ENCODE measurements around the gene BAZ2B. TPM values are rescaled to one million over a fixed set of nuclear protein-coding genes. Genes with fewer than 3 reads are reported as not detected.

Gene BAZ2B
- total RNA-seq, 1 donor from 2014 or later = 101 TPM

DNA sequence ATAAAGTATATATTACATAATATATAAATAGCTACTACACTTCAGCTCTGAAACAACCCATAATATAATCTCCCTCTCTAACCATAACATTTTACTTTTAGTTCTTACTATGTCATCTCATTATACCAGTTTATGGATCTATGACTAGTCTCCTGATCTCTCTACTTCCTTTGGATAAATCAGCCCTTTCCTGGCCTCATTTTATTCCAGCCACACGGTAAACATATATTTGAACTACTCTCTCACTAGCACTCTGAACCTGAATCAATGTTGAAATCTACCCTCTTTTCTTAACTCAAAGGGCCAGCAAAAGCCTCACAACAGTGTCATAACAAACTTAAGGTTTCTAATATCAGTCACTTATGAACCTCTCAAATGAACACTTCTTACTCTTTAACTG lies 62.6 kb downstream of the BAZ2B start:
- Histone ChIP-seq H3K4me2 (no peak overlapping the region), H3K4me3 (no peak overlapping the region), H3K27ac (peak overlapping the region; percentile 31), H3K79me2 (ENCODE audit: low read depth) (peaks cover 35% of the 10 kb centered on the region), H3K36me3 (no peaks in the 10 kb centered on the region), H3K27me3 (no peaks in the 10 kb centered on the region), H4K20me1 (ENCODE audit: low read depth) (peaks cover 17% of the 10 kb centered on the region), H2AFZ (replicated peaks) (no peak overlapping the region), H3F3A (ENCODE audit: low read depth) (peaks cover 3% of the 10 kb centered on the region), H3K4me1 (no peaks in the 10 kb centered on the region), H3K9ac (no peak overlapping the region), H3K9me3 (ENCODE audit: low read depth) (no peaks in the 10 kb centered on the region)
- Mint-ChIP-seq H3K4me1 (no peaks in the 10 kb centered on the region), H3K27ac (no peak overlapping the region), H3K9me3 (no peaks in the 10 kb centered on the region), H3K4me3 (no peak overlapping the region), H3K27me3 (ENCODE audit: insufficient read depth, low read depth) (no peaks in the 10 kb centered on the region), H3K36me3 (peaks cover 13% of the 10 kb centered on the region)
- no peak for DNase-seq (ENCODE audit: low spot score)
- TF ChIP-seq, protein P1, sequence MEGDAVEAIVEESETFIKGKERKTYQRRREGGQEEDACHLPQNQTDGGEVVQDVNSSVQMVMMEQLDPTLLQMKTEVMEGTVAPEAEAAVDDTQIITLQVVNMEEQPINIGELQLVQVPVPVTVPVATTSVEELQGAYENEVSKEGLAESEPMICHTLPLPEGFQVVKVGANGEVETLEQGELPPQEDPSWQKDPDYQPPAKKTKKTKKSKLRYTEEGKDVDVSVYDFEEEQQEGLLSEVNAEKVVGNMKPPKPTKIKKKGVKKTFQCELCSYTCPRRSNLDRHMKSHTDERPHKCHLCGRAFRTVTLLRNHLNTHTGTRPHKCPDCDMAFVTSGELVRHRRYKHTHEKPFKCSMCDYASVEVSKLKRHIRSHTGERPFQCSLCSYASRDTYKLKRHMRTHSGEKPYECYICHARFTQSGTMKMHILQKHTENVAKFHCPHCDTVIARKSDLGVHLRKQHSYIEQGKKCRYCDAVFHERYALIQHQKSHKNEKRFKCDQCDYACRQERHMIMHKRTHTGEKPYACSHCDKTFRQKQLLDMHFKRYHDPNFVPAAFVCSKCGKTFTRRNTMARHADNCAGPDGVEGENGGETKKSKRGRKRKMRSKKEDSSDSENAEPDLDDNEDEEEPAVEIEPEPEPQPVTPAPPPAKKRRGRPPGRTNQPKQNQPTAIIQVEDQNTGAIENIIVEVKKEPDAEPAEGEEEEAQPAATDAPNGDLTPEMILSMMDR (IDR thresholded peaks at IDR 0.05) = no peak
- TF ChIP-seq EZH2phosphoT487 (IDR thresholded peaks at IDR 0.05) = no peak
- TF ChIP-seq EZH2 (IDR thresholded peaks at IDR 0.05) = no peak

DNA sequence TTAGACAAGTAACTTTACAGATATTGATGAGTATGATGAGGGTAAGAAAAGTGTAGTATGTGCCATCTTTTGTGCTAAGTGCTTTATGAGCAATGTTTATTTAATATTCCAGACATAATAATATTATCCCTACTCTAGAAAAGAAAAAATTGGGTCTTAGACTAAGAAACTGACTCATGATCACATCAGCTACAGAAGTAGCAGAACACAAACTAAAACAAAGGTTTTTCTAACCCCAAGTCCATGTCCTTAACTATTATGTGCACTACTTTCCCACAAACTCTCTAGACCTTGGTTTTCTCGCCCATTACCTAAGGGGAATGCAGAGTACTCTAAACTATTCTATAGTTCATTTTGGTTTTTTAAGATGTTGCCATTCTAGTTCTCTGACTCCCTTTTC lies 64.5 kb downstream of the BAZ2B start:
- Histone ChIP-seq H3K36me3 (no peaks in the 10 kb centered on the region), H3K9ac (no peak overlapping the region), H3K9me3 (ENCODE audit: low read depth) (no peaks in the 10 kb centered on the region), H3K4me3 (no peak overlapping the region), H3K79me2 (ENCODE audit: low read depth) (peaks cover 22% of the 10 kb centered on the region), H3K4me2 (no peak overlapping the region), H3K27me3 (no peaks in the 10 kb centered on the region), H4K20me1 (ENCODE audit: low read depth) (peaks cover 6% of the 10 kb centered on the region), H2AFZ (replicated peaks) (no peak overlapping the region), H3K4me1 (no peaks in the 10 kb centered on the region), H3K27ac (no peak overlapping the region), H3F3A (ENCODE audit: low read depth) (no peaks in the 10 kb centered on the region)
- H3K36me3 Mint-ChIP-seq = peaks cover 6% of the 10 kb centered on the region
- DNase-seq (ENCODE audit: low spot score) = no peak
- TF ChIP-seq EZH2 (IDR thresholded peaks at IDR 0.05) (no peak), EZH2phosphoT487 (IDR thresholded peaks at IDR 0.05) (no peak)
- TF ChIP-seq, protein P1 (IDR thresholded peaks at IDR 0.05) = no peak
- H3K4me3 Mint-ChIP-seq = no peak overlapping the region
- no peak overlapping the region for H3K27ac Mint-ChIP-seq
- H3K9me3 Mint-ChIP-seq = no peaks in the 10 kb centered on the region
- no peaks in the 10 kb centered on the region for H3K27me3 Mint-ChIP-seq (ENCODE audit: insufficient read depth, low read depth)
- no peaks in the 10 kb centered on the region for H3K4me1 Mint-ChIP-seq

DNA sequence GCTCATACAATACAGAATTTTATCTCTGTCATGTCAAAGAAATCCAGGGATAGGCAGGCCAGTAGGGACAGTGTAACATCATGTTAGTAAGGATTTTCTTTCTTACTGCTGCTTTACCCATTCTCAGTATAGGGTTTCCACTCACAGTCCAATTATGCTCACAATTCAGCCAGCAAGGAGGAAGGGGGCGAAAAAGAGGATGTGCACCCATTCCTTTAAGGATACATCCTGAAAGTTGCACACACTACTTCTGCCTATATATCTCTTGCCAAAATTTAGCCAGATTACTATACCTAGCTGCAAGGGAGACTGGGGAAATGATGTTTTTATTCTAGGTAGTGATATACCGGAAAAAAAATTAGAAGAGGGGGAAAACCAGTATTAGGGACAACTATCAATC lies 66.1 kb downstream of the BAZ2B start:
- no peak overlapping the region for H3K4me3 ChIP-seq
- H3K27ac Mint-ChIP-seq = no peak overlapping the region
- no peak for DNase-seq (ENCODE audit: low spot score)
- no peak overlapping the region for H3K4me2 ChIP-seq
- no peaks in the 10 kb centered on the region for H3K4me1 ChIP-seq
- H2AFZ ChIP-seq (replicated peaks) = no peak overlapping the region
- no peaks in the 10 kb centered on the region for H3K9me3 ChIP-seq (ENCODE audit: low read depth)
- H3K27me3 ChIP-seq = no peaks in the 10 kb centered on the region
- H3F3A ChIP-seq (ENCODE audit: low read depth) = no peaks in the 10 kb centered on the region
- H3K4me1 Mint-ChIP-seq = no peaks in the 10 kb centered on the region
- no peaks in the 10 kb centered on the region for H3K9me3 Mint-ChIP-seq
- no peak overlapping the region for H3K9ac ChIP-seq
- H3K36me3 Mint-ChIP-seq = peaks cover 8% of the 10 kb centered on the region
- H3K79me2 ChIP-seq (ENCODE audit: low read depth) = peaks cover 11% of the 10 kb centered on the region
- H3K4me3 Mint-ChIP-seq = no peak overlapping the region
- no peak for TF ChIP-seq EZH2phosphoT487 (IDR thresholded peaks at IDR 0.05)
- TF ChIP-seq, protein P1 (IDR thresholded peaks at IDR 0.05) = no peak
- no peak for TF ChIP-seq EZH2 (IDR thresholded peaks at IDR 0.05)
- H4K20me1 ChIP-seq (ENCODE audit: low read depth) = peaks cover 6% of the 10 kb centered on the region
- no peaks in the 10 kb centered on the region for H3K27me3 Mint-ChIP-seq (ENCODE audit: insufficient read depth, low read depth)
- H3K36me3 ChIP-seq = no peaks in the 10 kb centered on the region
- no peak overlapping the region for H3K27ac ChIP-seq
